Subcutaneous abdominal adipose tissue (tissue), 5 donors: ENCODE data around the gene PIP5K1B.

Experiments used
- H3K27ac ChIP-seq: one replicate; pipeline ENCODE4 v1.7.0; 2013; ENCODE audit warnings: low read depth, mild to moderate bottlenecking, inconsistent platforms, low read length, moderate library complexity
- H3K27me3 ChIP-seq, 5 donors: one replicate each; pipeline ENCODE4 v1.7.0; 2013; ENCODE audit warnings: low read length in 5 of 5, inconsistent platforms in 1 of 5; ENCODE audit not compliant: control insufficient read depth in 5 of 5, insufficient read depth in 4 of 5
- H3K36me3 ChIP-seq, 5 donors: one replicate each; pipeline ENCODE4 v1.7.0; 2013; ENCODE audit warnings: low read length in 5 of 5; ENCODE audit not compliant: control insufficient read depth in 5 of 5, insufficient read depth in 5 of 5
- H3K4me1 ChIP-seq, 5 donors: one replicate each; pipeline ENCODE4 v1.7.0; 2013; ENCODE audit warnings: low read length in 5 of 5, mild to moderate bottlenecking in 3 of 5, moderate library complexity in 1 of 5; ENCODE audit not compliant: control insufficient read depth in 5 of 5, insufficient read depth in 5 of 5
- H3K4me3 ChIP-seq, 5 donors: one replicate each; pipeline ENCODE4 v1.7.0; 2013; ENCODE audit warnings: low read length in 5 of 5, low read depth in 1 of 5
- H3K9ac ChIP-seq, 5 donors: one replicate each; pipeline ENCODE4 v1.7.0; 2013; ENCODE audit warnings: low read length in 5 of 5, mild to moderate bottlenecking in 4 of 5, moderate library complexity in 3 of 5
- H3K9me3 ChIP-seq, 5 donors: one replicate each; pipeline ENCODE4 v1.7.0; 2013; ENCODE audit warnings: low read length in 5 of 5; ENCODE audit not compliant: control insufficient read depth in 5 of 5
- donor health status: healthy.
- donor health status: healthy.
- donor health status: healthy.
- donor health status: healthy.
- donor health status: healthy.

The PIP5K1B gene

DNA sequence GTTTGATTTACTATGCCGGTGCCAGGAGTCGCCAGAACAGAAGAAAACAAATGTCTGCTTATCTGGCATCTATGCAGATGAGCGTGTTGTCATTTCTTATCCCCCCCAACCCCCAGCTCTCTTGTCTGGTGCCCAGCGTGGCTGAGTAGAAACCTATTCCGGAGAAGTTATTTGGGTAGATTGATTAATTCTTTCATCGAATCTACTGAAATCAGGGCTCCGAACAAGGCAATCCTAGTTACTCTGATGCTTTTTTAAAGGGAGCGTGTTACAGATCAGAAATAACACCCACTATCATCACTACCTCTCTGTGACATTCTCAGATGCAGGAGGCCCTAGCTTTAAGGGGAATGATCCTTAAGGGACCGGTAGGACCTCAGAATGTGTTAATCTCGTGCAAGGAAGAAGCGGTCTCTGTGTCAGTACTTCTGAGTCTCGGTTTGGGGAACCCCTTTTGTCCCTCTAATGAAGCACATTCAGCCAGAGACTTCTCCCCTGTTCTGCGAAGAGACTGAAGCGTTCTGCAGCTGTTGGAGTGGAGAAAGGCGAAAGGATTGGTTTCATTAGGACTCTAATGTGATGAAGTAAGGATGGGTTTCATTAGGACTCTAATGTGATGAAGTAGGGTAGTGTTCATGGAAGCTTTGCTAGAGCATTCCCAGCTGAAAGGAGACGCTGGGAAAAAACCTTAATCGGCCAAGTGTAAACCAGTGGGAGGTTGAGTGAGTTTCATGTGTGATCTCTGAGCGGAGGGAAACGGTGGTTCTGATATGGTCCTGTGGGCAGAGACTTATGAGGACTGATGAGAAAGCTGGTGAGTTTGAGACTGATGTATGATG lies 1.5 kb downstream of the PIP5K1B start:
- Histone ChIP-seq H3K4me3 (peak overlapping the region; percentile 66 to 85 (median 76)), H3K36me3 (no peaks in the 10 kb centered on the region), H3K9ac (no peak overlapping the region), H3K27me3 (peaks cover 3 to 30% (median 9%) of the 10 kb centered on the region in 5 donors), H3K4me1 (peaks cover 0 to 25% (median 20%) of the 10 kb centered on the region in 5 donors), H3K27ac (no peak overlapping the region), H3K9me3 (no peaks in the 10 kb centered on the region)

DNA sequence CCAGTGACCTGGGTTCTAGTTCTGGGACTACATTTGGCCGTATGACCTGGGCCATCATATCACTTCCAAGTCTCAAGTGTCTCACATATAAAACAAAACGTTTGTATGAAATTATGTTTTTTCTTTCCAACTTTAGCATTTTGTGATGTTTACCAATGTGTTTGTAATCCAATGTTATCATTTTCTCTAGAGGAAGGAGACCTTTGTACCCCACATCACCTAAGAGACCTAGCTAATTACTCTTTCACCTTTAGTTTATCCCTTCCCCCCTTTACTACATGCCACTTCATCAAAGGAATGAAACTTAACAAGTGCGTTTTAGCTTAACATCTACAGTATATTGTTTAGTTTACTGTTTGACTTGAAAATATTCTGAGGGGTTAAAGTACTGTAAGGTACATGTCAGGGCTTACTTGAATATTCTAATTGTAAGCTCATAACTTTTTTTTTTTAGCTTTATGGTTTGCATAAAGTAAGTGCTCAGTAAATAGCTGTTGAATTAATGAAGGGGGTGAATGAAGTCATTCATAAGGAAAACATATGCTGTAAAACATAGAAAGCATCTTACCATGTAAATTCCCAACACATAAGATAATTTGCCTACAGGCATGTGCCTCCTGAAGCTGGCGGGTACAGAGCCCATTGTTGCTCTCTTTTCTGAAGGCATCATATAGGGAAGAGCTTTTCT lies 2.9 kb downstream of the PIP5K1B start:
- H3K27ac ChIP-seq, result no peak overlapping the region
- H3K9ac ChIP-seq, result no peak overlapping the region
- H3K9me3 ChIP-seq, result no peaks in the 10 kb centered on the region
- no peaks in the 10 kb centered on the region for H3K36me3 ChIP-seq
- peaks cover 3 to 27% (median 9%) of the 10 kb centered on the region in 5 donors for H3K27me3 ChIP-seq
- peaks cover 0 to 25% (median 20%) of the 10 kb centered on the region in 5 donors for H3K4me1 ChIP-seq
- H3K4me3 ChIP-seq, result no peak overlapping the region

DNA sequence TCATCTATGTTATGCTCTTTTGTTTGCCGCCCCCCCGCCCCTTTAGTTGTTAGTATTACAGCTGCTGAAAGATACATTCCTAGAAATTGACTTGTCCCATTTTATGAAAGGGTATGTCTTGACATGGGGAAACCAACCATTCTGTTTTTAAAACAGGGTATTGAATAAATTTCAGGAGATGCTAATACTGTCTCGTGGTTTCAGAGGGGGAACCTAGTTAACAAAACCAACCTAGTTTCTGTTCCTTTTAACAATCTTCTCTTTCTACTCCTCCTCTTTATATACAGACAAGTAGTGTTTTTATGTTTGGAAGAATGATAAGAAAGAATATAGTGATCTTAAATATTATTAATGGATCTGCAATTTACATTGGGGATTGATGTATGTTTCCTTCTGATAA lies 3.5 kb downstream of the PIP5K1B start:
- Histone ChIP-seq H3K9me3 (no peaks in the 10 kb centered on the region), H3K9ac (no peak overlapping the region), H3K27ac (no peak overlapping the region), H3K4me3 (no peak overlapping the region), H3K4me1 (peaks cover 0 to 25% (median 20%) of the 10 kb centered on the region in 5 donors), H3K36me3 (no peaks in the 10 kb centered on the region), H3K27me3 (peaks cover 3 to 27% (median 9%) of the 10 kb centered on the region in 5 donors)

DNA sequence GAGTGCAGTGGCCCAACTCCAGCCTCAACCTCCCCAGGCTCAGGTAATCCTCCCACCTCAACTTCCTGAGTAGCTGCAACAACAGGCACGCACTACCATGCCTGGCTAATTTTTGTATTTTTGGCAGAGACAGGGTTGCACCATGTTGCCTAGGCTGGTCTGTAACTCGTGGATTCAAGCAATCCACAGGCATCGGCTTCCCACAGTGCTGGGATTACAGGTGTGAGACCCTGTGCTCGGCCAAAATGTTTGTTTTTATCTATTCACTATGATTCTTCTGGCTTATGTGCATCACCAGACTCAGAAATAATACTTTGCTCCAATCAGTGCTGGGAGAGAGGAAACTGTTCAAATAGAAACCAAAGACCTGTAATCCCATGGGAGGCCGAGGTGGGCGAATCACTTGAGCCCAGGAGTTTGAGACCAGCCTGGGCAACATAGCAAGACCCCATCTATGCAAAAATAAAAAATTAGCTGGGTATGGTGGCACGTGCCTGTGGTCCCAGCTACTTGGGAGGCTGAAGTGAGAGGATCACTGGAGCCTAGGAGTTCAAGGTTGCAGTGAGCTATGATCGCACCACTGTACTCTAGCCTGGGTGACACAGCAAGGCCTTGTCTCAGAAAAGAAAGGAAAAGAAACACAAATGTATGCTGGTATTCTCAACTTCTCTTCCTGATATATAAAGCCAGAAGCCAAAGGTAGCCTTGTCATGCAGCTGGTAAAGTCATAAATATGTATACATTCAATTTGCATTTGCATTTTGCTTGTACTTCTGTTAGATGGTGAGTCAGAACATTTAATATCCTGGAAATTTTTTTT lies 4.5 kb downstream of the PIP5K1B start:
- Histone ChIP-seq H3K36me3 (no peaks in the 10 kb centered on the region), H3K27me3 (peaks cover 3 to 23% (median 9%) of the 10 kb centered on the region in 5 donors), H3K9me3 (no peaks in the 10 kb centered on the region), H3K4me3 (no peak overlapping the region), H3K27ac (no peak overlapping the region), H3K9ac (no peak overlapping the region), H3K4me1 (peaks cover 0 to 21% (median 18%) of the 10 kb centered on the region in 5 donors)

DNA sequence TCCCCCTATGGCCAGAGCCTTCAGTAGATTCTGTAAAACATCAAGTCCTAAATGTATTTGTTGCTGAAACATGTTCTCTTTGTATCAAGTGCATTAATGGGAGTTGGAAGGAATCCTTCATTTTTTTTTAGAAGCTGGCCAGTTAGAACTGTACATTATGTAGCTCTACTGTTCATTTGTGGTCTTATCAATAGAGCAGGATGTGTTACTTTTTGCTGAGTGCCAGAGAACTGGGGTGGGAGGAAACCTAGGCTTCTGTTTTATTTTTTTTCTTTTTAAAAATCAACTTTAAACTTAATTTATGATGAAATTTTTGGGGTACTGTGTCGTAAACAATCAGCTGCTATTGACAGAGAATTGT lies 5.1 kb downstream of the PIP5K1B start:
- Histone ChIP-seq H3K27me3 (peaks cover 3 to 21% (median 6%) of the 10 kb centered on the region in 5 donors), H3K9ac (no peak overlapping the region), H3K27ac (no peak overlapping the region), H3K4me3 (no peak overlapping the region), H3K9me3 (no peaks in the 10 kb centered on the region), H3K4me1 (peaks cover 0 to 15% (median 13%) of the 10 kb centered on the region in 5 donors), H3K36me3 (no peaks in the 10 kb centered on the region)

DNA sequence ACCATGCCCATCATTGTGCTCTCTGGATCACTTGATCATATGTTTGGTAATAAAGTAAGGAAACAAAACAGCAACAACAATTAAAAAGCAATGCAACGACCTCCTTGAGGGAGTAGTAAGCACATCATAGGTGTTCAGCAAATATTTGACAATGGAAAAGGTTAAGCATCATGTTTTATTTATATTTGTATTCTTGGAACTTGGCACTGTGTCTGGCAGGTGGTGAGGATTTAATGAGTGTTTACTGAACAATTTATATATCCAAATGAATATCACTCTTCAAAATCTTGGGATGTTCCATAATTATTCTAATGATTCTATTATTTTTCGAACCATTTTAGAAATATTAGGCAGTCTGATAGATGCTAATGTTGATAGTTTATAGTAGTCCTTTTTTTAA lies 6.2 kb downstream of the PIP5K1B start:
- Histone ChIP-seq H3K9ac (no peak overlapping the region), H3K9me3 (no peaks in the 10 kb centered on the region), H3K36me3 (no peaks in the 10 kb centered on the region), H3K4me3 (no peak overlapping the region), H3K27me3 (peaks cover 3 to 21% (median 6%) of the 10 kb centered on the region in 5 donors), H3K27ac (no peak overlapping the region), H3K4me1 (peaks cover 0 to 7% (median 5%) of the 10 kb centered on the region in 5 donors)

DNA sequence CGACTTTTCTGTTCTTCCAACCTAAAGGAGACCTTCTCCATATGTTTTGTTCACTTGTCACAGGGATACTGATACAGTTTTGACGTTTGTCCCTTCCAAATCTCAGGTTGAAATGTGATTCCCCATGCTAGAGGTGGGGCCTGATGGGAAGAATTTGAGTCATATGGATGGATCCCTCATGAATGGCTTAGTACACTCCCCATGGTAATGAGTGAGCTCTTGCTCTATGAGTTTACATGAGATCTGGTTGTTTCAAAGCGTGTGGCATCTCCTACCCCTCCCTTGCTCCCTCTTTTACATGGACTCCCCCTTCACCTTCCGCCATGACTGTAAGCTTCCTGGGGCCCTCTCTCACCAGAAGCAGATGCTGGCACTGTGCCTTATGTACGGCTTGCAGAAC lies 6.9 kb downstream of the PIP5K1B start:
- Histone ChIP-seq H3K27ac (no peak overlapping the region), H3K27me3 (peaks cover 3 to 15% (median 6%) of the 10 kb centered on the region in 5 donors), H3K4me3 (no peak overlapping the region), H3K9ac (no peak overlapping the region), H3K9me3 (no peaks in the 10 kb centered on the region), H3K36me3 (no peaks in the 10 kb centered on the region), H3K4me1 (peaks cover 0 to under 1% (median 0%) of the 10 kb centered on the region in 5 donors)

DNA sequence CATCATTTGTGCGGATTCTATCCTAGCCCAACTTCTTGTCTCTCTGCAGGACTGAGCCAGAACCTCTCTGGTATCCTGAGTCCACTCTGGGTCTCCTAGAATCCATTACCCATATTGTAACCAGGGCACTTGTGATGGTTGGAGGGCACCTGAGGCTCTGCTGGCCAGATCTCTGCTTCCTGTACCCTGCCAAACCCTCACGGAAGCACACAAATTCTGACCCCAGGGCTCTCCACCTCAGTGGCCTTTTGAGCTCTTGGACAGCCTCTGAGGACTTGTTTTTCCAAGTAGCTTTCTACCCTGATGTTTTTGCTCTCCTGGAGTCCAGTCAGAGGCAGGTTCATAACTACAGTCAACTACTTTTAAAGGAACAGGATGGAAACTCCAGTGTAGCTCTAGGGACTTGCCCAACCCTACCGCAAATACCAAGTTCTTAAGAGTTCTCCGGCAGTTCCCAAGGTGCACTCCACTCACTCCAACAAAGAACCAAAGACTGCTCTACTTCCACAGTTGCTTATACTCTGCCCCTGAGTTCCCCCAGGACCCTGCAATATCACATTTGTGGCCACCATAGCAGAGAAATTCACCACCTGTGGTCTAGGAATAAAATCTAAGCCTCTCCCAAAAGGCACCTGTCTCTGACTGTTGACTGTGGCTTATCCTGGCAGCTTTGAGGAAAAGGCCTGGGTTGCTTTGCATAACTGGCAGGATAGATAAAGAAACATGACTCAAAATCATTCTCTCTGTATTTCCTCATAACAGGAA lies 9.6 kb downstream of the PIP5K1B start:
- Histone ChIP-seq H3K4me3 (no peak overlapping the region), H3K27ac (no peak overlapping the region), H3K27me3 (peaks cover 0 to 5% (median 0%) of the 10 kb centered on the region in 5 donors), H3K9ac (no peak overlapping the region), H3K9me3 (no peaks in the 10 kb centered on the region), H3K4me1 (no peaks in the 10 kb centered on the region), H3K36me3 (no peaks in the 10 kb centered on the region)

DNA sequence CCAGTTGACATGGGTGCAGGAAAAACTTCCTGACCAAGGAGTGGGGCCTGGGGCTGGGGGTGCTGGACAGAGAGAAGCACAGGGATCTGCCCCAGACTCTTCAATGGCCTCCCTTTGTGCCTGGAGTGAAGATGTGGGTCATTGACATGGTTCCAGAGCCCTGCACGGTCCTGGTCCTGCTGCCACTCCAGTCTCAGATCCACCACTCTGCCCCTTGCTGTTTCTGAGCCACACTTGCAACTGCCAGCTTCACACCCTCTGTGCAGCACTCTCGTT lies 10.1 kb downstream of the PIP5K1B start:
- Histone ChIP-seq H3K27me3 (peaks cover 0 to 5% (median 0%) of the 10 kb centered on the region in 5 donors), H3K9ac (no peak overlapping the region), H3K9me3 (no peaks in the 10 kb centered on the region), H3K27ac (no peak overlapping the region), H3K4me3 (no peak overlapping the region), H3K4me1 (no peaks in the 10 kb centered on the region), H3K36me3 (no peaks in the 10 kb centered on the region)
